ENCODE data around the gene STARD6. TPM values are rescaled to one million over a fixed set of nuclear protein-coding genes. Genes with fewer than 3 reads are reported as not detected.
"Not testable (repeated sequence)": the region's sequence is repeated elsewhere in the genome, so short reads cannot be mapped to it uniquely, and the experiment has no call there.

The STARD6 gene
- total RNA-seq, 1 donor, result not detected

- no peak for DNase-seq (ENCODE audit: low read depth)
- no peak for TF ChIP-seq CTCF (IDR thresholded peaks at IDR 0.05; ENCODE audit: insufficient read depth, low read length)
- H3K4me3 ChIP-seq (ENCODE audit: low read depth, low read length), result no peak overlapping the region
Observed at GRCh38 chr18:54389143-54389505, 31.5 kb upstream of the STARD6 start.

- no peak for TF ChIP-seq CTCF (IDR thresholded peaks at IDR 0.05; ENCODE audit: insufficient read depth, low read length)
- DNase-seq (ENCODE audit: low read depth), result peak; percentile 73
Observed at GRCh38 chr18:54388203-54389142, 30.8 kb upstream of the STARD6 start.

GRCh38 chr18:54387631-54388030, 30.0 kb upstream of the STARD6 start:
- DNase-seq (ENCODE audit: low read depth), result no peak
- no peak for TF ChIP-seq CTCF (IDR thresholded peaks at IDR 0.05; ENCODE audit: insufficient read depth, low read length)
- H3K4me3 ChIP-seq (ENCODE audit: low read depth, low read length), result no peak overlapping the region

More at GRCh38 chr18:54388203-54389142, 30.8 kb upstream of the STARD6 start:
- no peak overlapping the region for H3K4me3 ChIP-seq (ENCODE audit: low read depth, low read length)

- H3K4me3 ChIP-seq (ENCODE audit: low read depth, low read length); DNase-seq (ENCODE audit: low read depth): not testable (repeated sequence)
Observed at GRCh38 chr18:54386800-54387495, 29.3 kb upstream of the STARD6 start.

GRCh38 chr18:54386043-54386442, 28.4 kb upstream of the STARD6 start:
- DNase-seq (ENCODE audit: low read depth), result no peak
- TF ChIP-seq CTCF (IDR thresholded peaks at IDR 0.05; ENCODE audit: insufficient read depth, low read length), result no peak
- no peak overlapping the region for H3K4me3 ChIP-seq (ENCODE audit: low read depth, low read length)

- DNase-seq (ENCODE audit: low read depth), result no peak
- no peak overlapping the region for H3K4me3 ChIP-seq (ENCODE audit: low read depth, low read length)
- TF ChIP-seq CTCF (IDR thresholded peaks at IDR 0.05; ENCODE audit: insufficient read depth, low read length), result no peak
Observed at GRCh38 chr18:54382733-54383252, 25.1 kb upstream of the STARD6 start.

- DNase-seq (ENCODE audit: low read depth), result no peak
Observed at GRCh38 chr18:54382076-54382475, 24.4 kb upstream of the STARD6 start.

More at GRCh38 chr18:54382076-54382475, 24.4 kb upstream of the STARD6 start:
- TF ChIP-seq CTCF (IDR thresholded peaks at IDR 0.05; ENCODE audit: insufficient read depth, low read length), result no peak
- no peak overlapping the region for H3K4me3 ChIP-seq (ENCODE audit: low read depth, low read length)
